Keratinocyte (primary cell): ENCODE results near the gene ADAM12. TPM values are rescaled to one million over a fixed set of nuclear protein-coding genes. Genes with fewer than 3 reads are reported as not detected.

Source experiments
- DNase-seq: peaks from one replicate; pipeline ENCODE4 v3.0.0-alpha.2; 2011; ENCODE audit warnings: low read depth, missing footprints, low spot score
- FAIRE-seq: peaks from 2 replicates; lab custom pipeline; 2011; peaks lifted over from hg19 to GRCh38; lab: Jason Lieb, UNC
- H2AFZ ChIP-seq: 2 replicates; pipeline ENCODE4 v1.6.0; 2012; ENCODE audit warnings: low read length, control low read depth, inconsistent platforms; ENCODE audit not compliant: control insufficient read depth
- H3K27ac ChIP-seq: 2 replicates; pipeline ENCODE4 v1.5.1; 2011; ENCODE audit warnings: low read length; ENCODE audit not compliant: control insufficient read depth, insufficient read depth
- H3K27me3 ChIP-seq: 3 replicates; pipeline ENCODE4 v1.6.0; 2011; ENCODE audit warnings: low read length; ENCODE audit not compliant: control insufficient read depth, insufficient read depth; ENCODE audit errors: extremely low read depth
- H3K36me3 ChIP-seq, 2 experiments: 2 replicates in 1 of 2; 3 replicates in 1 of 2; pipeline ENCODE4 v1.5.1; 2011; ENCODE audit warnings: low read length in 2 of 2, mild to moderate bottlenecking in 1 of 2; ENCODE audit not compliant: control insufficient read depth in 2 of 2, insufficient read depth in 2 of 2; ENCODE audit errors: extremely low read depth in 1 of 2
- H3K4me1 ChIP-seq: 3 replicates; pipeline ENCODE4 v1.5.1; 2011; ENCODE audit warnings: low read length; ENCODE audit not compliant: control insufficient read depth, insufficient read depth; ENCODE audit errors: extremely low read depth
- H3K4me2 ChIP-seq: 3 replicates; pipeline ENCODE4 v1.6.0; 2011; ENCODE audit warnings: low read depth, low read length; ENCODE audit not compliant: control insufficient read depth, insufficient read depth; ENCODE audit errors: extremely low read depth
- H3K4me3 ChIP-seq, 3 experiments: fragments of 200-600 bp in 1 of 3; sonication (generic) in 1 of 3; 2 replicates in 2 of 3; 3 replicates in 1 of 3; pipeline ENCODE4 v1.5.1; 2011 to 2016; ENCODE audit warnings: low read length in 3 of 3, mild to moderate bottlenecking in 3 of 3, control low read depth in 2 of 3, inconsistent platforms in 1 of 3, low read depth in 1 of 3, mixed read lengths in 1 of 3, mixed run types in 1 of 3, moderate library complexity in 1 of 3; ENCODE audit not compliant: control insufficient read depth in 2 of 3, insufficient read depth in 2 of 3; ENCODE audit errors: extremely low read depth in 1 of 3
- H3K79me2 ChIP-seq: 2 replicates; pipeline ENCODE4 v1.6.0; 2012; ENCODE audit warnings: low read length; ENCODE audit not compliant: control insufficient read depth, insufficient read depth
- H3K9ac ChIP-seq: 3 replicates; pipeline ENCODE4 v1.6.0; 2011; ENCODE audit warnings: low read length; ENCODE audit not compliant: control insufficient read depth, insufficient read depth; ENCODE audit errors: extremely low read depth
- H3K9me1 ChIP-seq: 3 replicates; pipeline ENCODE4 v1.6.0; 2011; ENCODE audit warnings: low read length; ENCODE audit not compliant: control insufficient read depth, insufficient read depth; ENCODE audit errors: extremely low read depth
- H3K9me3 ChIP-seq: 2 replicates; pipeline ENCODE4 v1.5.1; 2012; ENCODE audit warnings: low read depth, low read length; ENCODE audit not compliant: control insufficient read depth
- H4K20me1 ChIP-seq: 3 replicates; pipeline ENCODE4 v1.6.0; 2011; ENCODE audit warnings: low read length; ENCODE audit not compliant: control insufficient read depth, insufficient read depth; ENCODE audit errors: extremely low read depth
- EZH2 ChIP-seq: IDR thresholded peaks from one replicate; pipeline ENCODE4 v1.6.1; 2012; ENCODE audit warnings: inconsistent platforms, mild to moderate bottlenecking, low read length, moderate library complexity
- dilution Hi-C: fragments of 300-500 bp; cut with MboI; formaldehyde crosslinking; loops from one replicate; pipeline ENCODE4 v1.7.0; 2020; ENCODE audit warnings: low sequenced_read_pairs; ENCODE audit not compliant: extremely low pct_ligation_motif_present
- polyA plus RNA-seq, 5 experiments: library from polyadenylated mRNA; depleted of rRNA in 3 of 5; stranded (reverse) in 3 of 5; stranded (forward) in 1 of 5; unstranded in 1 of 5; fragments of >200 nt; gene quantifications; 1 replicate in 1 of 5; 2 replicates in 3 of 5; 3 replicates in 1 of 5; pipeline versions ENCODE4 v1.2.1 to v1.2.3, GENCODE V29; 2011 to 2012; ENCODE audit warnings: missing spikeins in 2 of 5, low read depth in 1 of 5, low replicate concordance in 1 of 5
- TF ChIP-seq, protein P1 (sequence below), 3 experiments: IDR thresholded peaks in 1 of 3; conservative IDR thresholded peaks in 1 of 3; optimal IDR thresholded peaks in 1 of 3; 2 replicates in 2 of 3; 3 replicates in 1 of 3; pipeline versions ENCODE3 to v1.5.1; 2011; ENCODE audit warnings: low read length in 3 of 3, mild to moderate bottlenecking in 3 of 3, moderate library complexity in 2 of 3, control low read depth in 1 of 3, inconsistent platforms in 1 of 3; ENCODE audit not compliant: insufficient read depth in 2 of 3; ENCODE audit errors: extremely low read depth in 1 of 3

ADAM12 gene
- polyA plus RNA-seq, 1 donor (not counting 4 experiments of a cell fraction or from before 2014, with no cell fraction given) = 0.07 TPM

DNA sequence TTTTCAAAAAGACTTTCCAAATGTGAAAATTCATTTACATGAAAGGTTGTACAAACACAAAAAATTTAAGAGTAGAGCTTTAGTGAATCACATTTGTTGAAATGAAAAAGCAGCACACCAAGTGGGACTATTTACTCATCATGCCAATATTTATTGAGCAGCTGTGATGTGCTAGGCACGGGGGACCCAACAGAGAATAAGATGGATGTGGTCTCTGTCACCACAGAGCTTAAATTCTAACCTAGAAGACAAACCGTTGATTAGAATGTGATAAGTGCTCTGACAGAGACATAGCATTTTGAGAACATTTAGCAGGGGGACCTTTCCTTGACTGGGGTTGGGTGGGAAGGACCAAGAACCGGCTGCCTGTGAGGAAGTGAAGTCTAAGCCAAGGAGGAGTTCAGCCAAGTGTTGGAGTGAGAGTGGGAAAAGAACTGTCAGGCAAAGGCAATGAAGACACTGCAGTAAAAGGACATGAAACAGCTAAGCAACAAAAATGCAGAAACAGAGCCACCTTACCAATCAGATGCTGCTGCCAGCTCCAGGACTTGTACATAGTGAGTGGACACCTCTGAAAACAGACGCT, 19.1 kb downstream of the ADAM12 start:
- no peaks in the 10 kb centered on the region for H3K27me3 ChIP-seq
- no peak overlapping the region for H3K9ac ChIP-seq
- TF ChIP-seq, protein P1, sequence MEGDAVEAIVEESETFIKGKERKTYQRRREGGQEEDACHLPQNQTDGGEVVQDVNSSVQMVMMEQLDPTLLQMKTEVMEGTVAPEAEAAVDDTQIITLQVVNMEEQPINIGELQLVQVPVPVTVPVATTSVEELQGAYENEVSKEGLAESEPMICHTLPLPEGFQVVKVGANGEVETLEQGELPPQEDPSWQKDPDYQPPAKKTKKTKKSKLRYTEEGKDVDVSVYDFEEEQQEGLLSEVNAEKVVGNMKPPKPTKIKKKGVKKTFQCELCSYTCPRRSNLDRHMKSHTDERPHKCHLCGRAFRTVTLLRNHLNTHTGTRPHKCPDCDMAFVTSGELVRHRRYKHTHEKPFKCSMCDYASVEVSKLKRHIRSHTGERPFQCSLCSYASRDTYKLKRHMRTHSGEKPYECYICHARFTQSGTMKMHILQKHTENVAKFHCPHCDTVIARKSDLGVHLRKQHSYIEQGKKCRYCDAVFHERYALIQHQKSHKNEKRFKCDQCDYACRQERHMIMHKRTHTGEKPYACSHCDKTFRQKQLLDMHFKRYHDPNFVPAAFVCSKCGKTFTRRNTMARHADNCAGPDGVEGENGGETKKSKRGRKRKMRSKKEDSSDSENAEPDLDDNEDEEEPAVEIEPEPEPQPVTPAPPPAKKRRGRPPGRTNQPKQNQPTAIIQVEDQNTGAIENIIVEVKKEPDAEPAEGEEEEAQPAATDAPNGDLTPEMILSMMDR (optimal IDR thresholded peaks at IDR 0.05 in 1 of 3, IDR thresholded peaks at IDR 0.05 in 1 of 3, conservative IDR thresholded peaks at IDR 0.05 in 1 of 3; ENCODE audit: extremely low read depth in 1 of 3, insufficient read depth in 2 of 3, low read length in 3 of 3) = no peak
- no peak for TF ChIP-seq EZH2
- H3K9me3 ChIP-seq = no peaks in the 10 kb centered on the region
- no peak overlapping the region for H3K27ac ChIP-seq
- H3K4me3 ChIP-seq = no peak overlapping the region
- no peak overlapping the region for H3K4me2 ChIP-seq
- dilution Hi-C loops = no loop called here
- no peak for DNase-seq
- no peaks in the 10 kb centered on the region for H3K36me3 ChIP-seq
- H3K4me1 ChIP-seq = no peaks in the 10 kb centered on the region
- no peaks in the 10 kb centered on the region for H3K79me2 ChIP-seq
- no peaks in the 10 kb centered on the region for H4K20me1 ChIP-seq
- no peak overlapping the region for H2AFZ ChIP-seq
- no peak for FAIRE-seq
- H3K9me1 ChIP-seq = no peaks in the 10 kb centered on the region

DNA sequence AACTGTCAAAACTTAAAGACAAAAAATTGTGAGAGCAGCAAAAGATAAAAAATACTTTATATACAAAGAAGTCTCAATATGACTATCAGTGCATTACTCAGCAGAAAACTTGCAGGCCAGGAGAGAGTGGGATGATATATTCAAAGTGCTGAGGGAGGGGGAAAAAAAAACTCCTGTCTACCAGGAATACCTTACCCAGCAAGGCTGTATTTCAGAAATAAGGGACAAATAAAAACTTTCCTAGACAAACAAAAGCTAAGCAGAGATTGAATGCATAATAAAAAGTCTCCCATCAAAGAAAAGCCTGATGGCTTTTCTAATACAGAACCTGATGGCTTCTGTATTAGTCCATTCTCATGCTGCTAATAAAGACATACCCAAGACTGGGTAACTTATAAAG, 31.1 kb downstream of the ADAM12 start:
- dilution Hi-C loops = no loop called here
- Histone ChIP-seq H3K4me1 (no peaks in the 10 kb centered on the region), H3K9me1 (no peaks in the 10 kb centered on the region), H3K4me3 (no peak overlapping the region), H3K36me3 (no peaks in the 10 kb centered on the region), H3K4me2 (no peak overlapping the region), H2AFZ (no peak overlapping the region), H4K20me1 (no peaks in the 10 kb centered on the region), H3K27me3 (no peaks in the 10 kb centered on the region), H3K9me3 (no peaks in the 10 kb centered on the region), H3K27ac (no peak overlapping the region), H3K9ac (no peak overlapping the region), H3K79me2 (no peaks in the 10 kb centered on the region)
- TF ChIP-seq EZH2 = no peak
- TF ChIP-seq, protein P1 (optimal IDR thresholded peaks at IDR 0.05 in 1 of 3, IDR thresholded peaks at IDR 0.05 in 1 of 3, conservative IDR thresholded peaks at IDR 0.05 in 1 of 3; ENCODE audit: extremely low read depth in 1 of 3, insufficient read depth in 2 of 3, low read length in 3 of 3) = no peak
- no peak for FAIRE-seq
- DNase-seq = no peak
